C4-2B (cell line): ENCODE measurements around the gene OR5T3.
"Not testable (repeated sequence)": the region's sequence is repeated elsewhere in the genome, so short reads cannot be mapped to it uniquely, and the experiment has no call there.

Experiments
- H3K27ac ChIP-seq: fragments of 450-650 bp; 2 replicates; pipeline ENCODE4 v1.5.1; 2017
- ZFX ChIP-seq: fragments of 450-650 bp; IDR thresholded peaks from 2 replicates; pipeline ENCODE4 v1.6.1; 2017
- TF ChIP-seq, protein P1 (sequence below): fragments of 450-650 bp; conservative IDR thresholded peaks from 2 replicates; pipeline ENCODE4 v1.5.1; 2017; ENCODE audit warnings: mild to moderate bottlenecking

OR5T3 gene

GRCh38 chr11:56251954-56252353 lies at the start of gene OR5T3:
OR5T3 (plus strand) TSS chr11:56252254; CDS start chr11:56252254, 0 bp downstream.
- no peak within 1 kb of the TSS for H3K27ac ChIP-seq
- no peak for TF ChIP-seq ZFX
- TF ChIP-seq, protein P1, sequence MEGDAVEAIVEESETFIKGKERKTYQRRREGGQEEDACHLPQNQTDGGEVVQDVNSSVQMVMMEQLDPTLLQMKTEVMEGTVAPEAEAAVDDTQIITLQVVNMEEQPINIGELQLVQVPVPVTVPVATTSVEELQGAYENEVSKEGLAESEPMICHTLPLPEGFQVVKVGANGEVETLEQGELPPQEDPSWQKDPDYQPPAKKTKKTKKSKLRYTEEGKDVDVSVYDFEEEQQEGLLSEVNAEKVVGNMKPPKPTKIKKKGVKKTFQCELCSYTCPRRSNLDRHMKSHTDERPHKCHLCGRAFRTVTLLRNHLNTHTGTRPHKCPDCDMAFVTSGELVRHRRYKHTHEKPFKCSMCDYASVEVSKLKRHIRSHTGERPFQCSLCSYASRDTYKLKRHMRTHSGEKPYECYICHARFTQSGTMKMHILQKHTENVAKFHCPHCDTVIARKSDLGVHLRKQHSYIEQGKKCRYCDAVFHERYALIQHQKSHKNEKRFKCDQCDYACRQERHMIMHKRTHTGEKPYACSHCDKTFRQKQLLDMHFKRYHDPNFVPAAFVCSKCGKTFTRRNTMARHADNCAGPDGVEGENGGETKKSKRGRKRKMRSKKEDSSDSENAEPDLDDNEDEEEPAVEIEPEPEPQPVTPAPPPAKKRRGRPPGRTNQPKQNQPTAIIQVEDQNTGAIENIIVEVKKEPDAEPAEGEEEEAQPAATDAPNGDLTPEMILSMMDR, result no peak

- no peak overlapping the region for H3K27ac ChIP-seq
- TF ChIP-seq, protein P1, result no peak
- no peak for TF ChIP-seq ZFX
Observed at GRCh38 chr11:56207790-56208189, 44.3 kb upstream of the OR5T3 start.

DNA sequence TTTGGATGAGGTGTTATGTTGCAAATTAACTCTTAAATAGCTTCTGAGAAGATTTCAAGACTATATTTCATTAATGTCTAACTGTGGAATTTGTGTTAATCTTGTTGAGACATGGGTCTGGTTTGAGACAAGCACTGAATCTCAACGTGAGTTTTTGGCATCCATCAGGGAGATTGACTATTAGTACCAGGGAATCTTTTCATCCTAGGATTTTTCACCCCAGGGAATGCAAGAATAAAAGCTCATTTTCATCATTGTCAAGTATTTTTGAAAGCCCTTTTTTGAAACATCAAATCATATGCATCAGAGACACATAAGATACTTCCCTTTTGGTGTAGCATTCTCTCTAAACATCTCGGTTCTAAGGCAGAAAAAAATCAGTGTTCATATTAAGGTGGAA lies 37.5 kb upstream of the OR5T3 start:
- no peak overlapping the region for H3K27ac ChIP-seq
- no peak for TF ChIP-seq ZFX
- TF ChIP-seq, protein P1, result no peak

DNA sequence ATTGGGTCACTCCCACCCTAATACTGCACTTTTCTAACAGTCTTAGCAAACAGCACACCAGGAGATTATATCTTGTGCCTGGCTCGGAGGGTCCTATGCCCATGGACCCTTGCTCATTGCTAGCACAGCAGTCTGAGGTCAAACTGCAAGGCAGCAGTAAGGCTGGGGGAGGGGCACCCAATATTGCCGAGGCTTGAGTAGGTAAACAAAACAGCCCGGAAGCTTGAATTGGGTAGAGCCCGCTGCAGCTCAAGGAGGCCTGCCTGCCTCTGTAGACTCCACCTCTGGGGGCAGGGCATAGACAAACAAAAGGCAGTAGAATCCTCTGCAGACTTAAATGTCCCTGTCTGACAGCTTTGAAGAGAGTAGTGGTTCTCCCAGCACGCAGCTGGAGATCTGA lies 32.3 kb upstream of the OR5T3 start:
- not testable (repeated sequence) for H3K27ac ChIP-seq

GRCh38 chr11:56234155-56234554 lies 17.9 kb upstream of the OR5T3 start, which contains the start of gene OR5T2:
OR5T2 (minus strand) TSS chr11:56234255; CDS start chr11:56233062, 1,193 bp downstream.
- TF ChIP-seq, protein P1, result no peak
- TF ChIP-seq ZFX, result no peak
- H3K27ac ChIP-seq, result no peak within 1 kb of the TSS

- TF ChIP-seq, protein P1, result no peak
- no peak for TF ChIP-seq ZFX
- no peak overlapping the region for H3K27ac ChIP-seq
Observed at GRCh38 chr11:56271092-56271491, 19.0 kb downstream of the OR5T3 start.

DNA sequence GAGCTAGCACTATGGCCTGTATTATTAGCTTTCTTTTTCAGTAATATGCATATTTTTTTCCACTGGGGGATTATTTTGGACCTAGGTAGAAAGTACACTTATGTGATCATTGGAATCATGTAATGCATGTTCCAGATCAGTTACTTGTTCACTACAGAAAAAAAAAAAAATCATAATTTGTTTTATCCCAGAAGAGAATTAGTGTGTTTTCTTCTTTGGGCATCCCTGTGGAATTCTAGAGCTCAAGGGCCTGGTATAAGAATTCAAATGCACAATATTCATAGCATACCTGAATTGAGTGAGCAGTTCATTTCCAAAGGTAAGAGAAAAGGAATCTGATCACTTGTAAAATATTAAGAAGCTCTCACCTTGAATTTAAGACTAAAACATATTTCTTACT lies 21.8 kb downstream of the OR5T3 start, which contains the start of gene OR5T1:
Gene OR5T1, plus strand, starts transcription at position 301 of the 400 bp plus-strand sequence. CDS start 1,485 bp downstream, outside the sequence.
- TF ChIP-seq, protein P1, result no peak
- no peak for TF ChIP-seq ZFX
- H3K27ac ChIP-seq, result no peak within 1 kb of the TSS

DNA sequence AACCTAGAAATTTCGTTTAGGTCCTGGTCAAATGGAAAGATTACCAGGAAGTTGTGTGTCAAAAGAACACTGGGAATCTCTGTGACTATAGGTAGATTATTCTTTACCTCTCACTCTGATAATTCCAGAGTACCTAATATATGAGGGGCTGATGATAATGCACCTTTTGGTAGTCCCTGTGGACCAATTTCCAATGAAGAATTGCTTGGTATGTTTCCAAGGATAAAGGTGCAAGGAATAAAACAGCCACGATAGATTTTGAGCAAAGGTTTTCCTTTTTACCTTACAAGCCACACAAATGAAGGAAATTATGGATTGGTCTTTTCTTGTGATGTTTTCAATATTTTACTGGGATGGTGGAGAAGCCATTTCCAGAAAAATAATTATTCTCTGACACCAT lies 40.1 kb downstream of the OR5T3 start, which contains the start of gene OR8H1:
Gene OR8H1, minus strand, starts transcription at position 101 of the 400 bp plus-strand sequence. CDS start 1,192 bp downstream, outside the sequence.
- TF ChIP-seq, protein P1, result no peak
- no peak for TF ChIP-seq ZFX
- H3K27ac ChIP-seq, result no peak within 1 kb of the TSS
